GM19467 (cell line): ENCODE data around the gene KRT33B.

Source experiments
- ATAC-seq: cut with Tn5 transposase; IDR thresholded peaks from one replicate; pipeline ENCODE4 v1.9.1; 2021; ENCODE audit warnings: mild to moderate bottlenecking, moderate library complexity; ENCODE audit not compliant: unreplicated experiment

KRT33B gene

GRCh38 chr17:41326173-41327145 is 43.2 kb downstream of the KRT33B start:
- ATAC-seq = no peak

GRCh38 chr17:41325611-41326010 is 44.0 kb downstream of the KRT33B start:
- no peak for ATAC-seq

- ATAC-seq = no peak
Observed at GRCh38 chr17:41325126-41325525, 44.5 kb downstream of the KRT33B start.

GRCh38 chr17:41324180-41325075 is 45.2 kb downstream of the KRT33B start:
- ATAC-seq = no peak

GRCh38 chr17:41322903-41323895 is 46.4 kb downstream of the KRT33B start:
- ATAC-seq = no peak

- no peak for ATAC-seq
Observed at GRCh38 chr17:41322094-41322902, 47.3 kb downstream of the KRT33B start.

- ATAC-seq = no peak
Observed at GRCh38 chr17:41318231-41318630, 51.4 kb downstream of the KRT33B start.

- ATAC-seq = no peak
Observed at GRCh38 chr17:41315814-41316445, 53.7 kb downstream of the KRT33B start.

GRCh38 chr17:41315204-41315794 is 54.3 kb downstream of the KRT33B start, which contains the start of gene KRTAP17-1:
KRTAP17-1 (minus strand) TSS chr17:41315710; CDS start chr17:41315650, 60 bp downstream.
- no peak for ATAC-seq
